GM12878 (cell line): ENCODE data around the gene GNG10. TPM values are rescaled to one million over a fixed set of nuclear protein-coding genes. Genes with fewer than 3 reads are reported as not detected.
A peak's percentile ranks its signal among the peaks of the same experiment; 100 is the strongest.

ENCODE experiments used
- BCL3 ChIP-seq: IDR thresholded peaks from 2 replicates; pipeline ENCODE4 v1.6.1; 2011; ENCODE audit warnings: borderline replicate concordance, low read depth, mild to moderate bottlenecking, moderate library complexity, low read length; ENCODE audit not compliant: insufficient read depth, poor library complexity, severe bottlenecking
- GATAD2B ChIP-seq: fragments of 450-650 bp; conservative IDR thresholded peaks from 2 replicates; pipeline ENCODE4 v1.6.1; 2017; ENCODE audit warnings: low read depth, mild to moderate bottlenecking, moderate library complexity
- HCFC1 ChIP-seq: fragments of 150-350 bp; IDR thresholded peaks from 2 replicates; pipeline ENCODE4 v1.6.1; 2014; ENCODE audit warnings: low read length
- MTA2 ChIP-seq: fragments of 450-650 bp; IDR thresholded peaks from 2 replicates; pipeline ENCODE4 v1.6.1; 2016; ENCODE audit warnings: low read depth, mild to moderate bottlenecking, moderate library complexity
- polyA plus RNA-seq, 11 experiments: library from polyadenylated mRNA; depleted of rRNA in 4 of 11; unstranded in 6 of 11; stranded (reverse) in 5 of 11; fragments of >200 nt; fragmentation: Nextera tagmentation in 4 of 11; fragmentation: Illumina TruSeq in 1 of 11; extraction: Ambion mirVana in 4 of 11; extraction: Trizol in 1 of 11; gene quantifications; 1 replicate in 1 of 11; 2 replicates in 10 of 11; pipeline versions ENCODE4 v1.2.1 to v1.2.3, GENCODE V29; 2011 to 2016; ENCODE audit warnings: inconsistent platforms in 2 of 11, missing spikeins in 2 of 11, low read depth in 1 of 11
- total RNA-seq, 4 experiments: library from RNA; depleted of rRNA in 3 of 4; stranded (reverse); fragments of >200 nt in 3 of 4; fragmentation: Illumina TruSeq in 1 of 4; extraction: Trizol in 1 of 4; gene quantifications; 2 replicates each; pipeline versions ENCODE4 v1.2.1 to v1.2.3, GENCODE V29; 2013 to 2021
- TF ChIP-seq, protein P1 (sequence below): fragments of 450-650 bp; IDR thresholded peaks from 2 replicates; pipeline ENCODE4 v1.6.1; 2016; ENCODE audit warnings: mild to moderate bottlenecking
- TF ChIP-seq, protein P2 (sequence below): fragments of 450-650 bp; IDR thresholded peaks from 2 replicates; pipeline ENCODE4 v1.6.1; 2017; ENCODE audit warnings: low read depth, mild to moderate bottlenecking, moderate library complexity
- TF ChIP-seq, protein P3 (sequence below): fragments of 150-350 bp; IDR thresholded peaks from 2 replicates; pipeline ENCODE4 v1.6.1; 2014; ENCODE audit warnings: mild to moderate bottlenecking, low read depth, low read length

The GNG10 gene
- total and polyA plus RNA-seq, 10 of the 15 experiments (the other 5 are each of a cell fraction or from before 2014, with no cell fraction given), result 12.0 to 28.2 (median 22.7) TPM

DNA sequence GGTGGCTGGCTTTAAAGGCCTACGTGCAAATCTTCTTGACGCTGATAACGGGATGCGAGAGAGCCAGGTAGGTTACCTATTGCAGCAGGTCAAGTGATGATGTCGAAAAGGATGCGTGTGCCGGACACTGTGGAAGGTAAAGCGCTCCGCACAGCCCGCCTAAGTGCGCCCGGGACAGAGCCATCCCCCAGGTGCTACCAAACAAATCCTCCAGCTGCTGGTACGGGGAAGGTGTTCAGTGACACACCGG is 30.5 kb upstream of the GNG10 start (continued):
- TF ChIP-seq, protein P1, sequence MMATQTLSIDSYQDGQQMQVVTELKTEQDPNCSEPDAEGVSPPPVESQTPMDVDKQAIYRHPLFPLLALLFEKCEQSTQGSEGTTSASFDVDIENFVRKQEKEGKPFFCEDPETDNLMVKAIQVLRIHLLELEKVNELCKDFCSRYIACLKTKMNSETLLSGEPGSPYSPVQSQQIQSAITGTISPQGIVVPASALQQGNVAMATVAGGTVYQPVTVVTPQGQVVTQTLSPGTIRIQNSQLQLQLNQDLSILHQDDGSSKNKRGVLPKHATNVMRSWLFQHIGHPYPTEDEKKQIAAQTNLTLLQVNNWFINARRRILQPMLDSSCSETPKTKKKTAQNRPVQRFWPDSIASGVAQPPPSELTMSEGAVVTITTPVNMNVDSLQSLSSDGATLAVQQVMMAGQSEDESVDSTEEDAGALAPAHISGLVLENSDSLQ, result peak; percentile 57; the same call in 1 of the 2 replicates
- TF ChIP-seq HCFC1, result peak; percentile 77
- no peak for TF ChIP-seq GATAD2B
- TF ChIP-seq, protein P2, sequence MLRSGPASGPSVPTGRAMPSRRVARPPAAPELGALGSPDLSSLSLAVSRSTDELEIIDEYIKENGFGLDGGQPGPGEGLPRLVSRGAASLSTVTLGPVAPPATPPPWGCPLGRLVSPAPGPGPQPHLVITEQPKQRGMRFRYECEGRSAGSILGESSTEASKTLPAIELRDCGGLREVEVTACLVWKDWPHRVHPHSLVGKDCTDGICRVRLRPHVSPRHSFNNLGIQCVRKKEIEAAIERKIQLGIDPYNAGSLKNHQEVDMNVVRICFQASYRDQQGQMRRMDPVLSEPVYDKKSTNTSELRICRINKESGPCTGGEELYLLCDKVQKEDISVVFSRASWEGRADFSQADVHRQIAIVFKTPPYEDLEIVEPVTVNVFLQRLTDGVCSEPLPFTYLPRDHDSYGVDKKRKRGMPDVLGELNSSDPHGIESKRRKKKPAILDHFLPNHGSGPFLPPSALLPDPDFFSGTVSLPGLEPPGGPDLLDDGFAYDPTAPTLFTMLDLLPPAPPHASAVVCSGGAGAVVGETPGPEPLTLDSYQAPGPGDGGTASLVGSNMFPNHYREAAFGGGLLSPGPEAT, result peak; percentile 67; the same call in 1 of the 2 replicates
- no peak for TF ChIP-seq MTA2
- TF ChIP-seq, protein P3, sequence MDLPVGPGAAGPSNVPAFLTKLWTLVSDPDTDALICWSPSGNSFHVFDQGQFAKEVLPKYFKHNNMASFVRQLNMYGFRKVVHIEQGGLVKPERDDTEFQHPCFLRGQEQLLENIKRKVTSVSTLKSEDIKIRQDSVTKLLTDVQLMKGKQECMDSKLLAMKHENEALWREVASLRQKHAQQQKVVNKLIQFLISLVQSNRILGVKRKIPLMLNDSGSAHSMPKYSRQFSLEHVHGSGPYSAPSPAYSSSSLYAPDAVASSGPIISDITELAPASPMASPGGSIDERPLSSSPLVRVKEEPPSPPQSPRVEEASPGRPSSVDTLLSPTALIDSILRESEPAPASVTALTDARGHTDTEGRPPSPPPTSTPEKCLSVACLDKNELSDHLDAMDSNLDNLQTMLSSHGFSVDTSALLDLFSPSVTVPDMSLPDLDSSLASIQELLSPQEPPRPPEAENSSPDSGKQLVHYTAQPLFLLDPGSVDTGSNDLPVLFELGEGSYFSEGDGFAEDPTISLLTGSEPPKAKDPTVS, result no peak
- no peak for TF ChIP-seq BCL3
